Neuronal stem cell (in vitro differentiated cells): ENCODE results near the gene THADA.
A peak's percentile ranks its signal among the peaks of the same experiment; 100 is the strongest.

Experiments used
- DNase-seq: peaks from one replicate; pipeline ENCODE4 v3.0.0-alpha.2; 2013; ENCODE audit warnings: low spot score
- H2AFZ ChIP-seq: one replicate; pipeline ENCODE4 v1.6.1; 2013; ENCODE audit warnings: mild to moderate bottlenecking, low read length, inconsistent platforms
- H2AK5ac ChIP-seq: 2 replicates; pipeline ENCODE4 v1.6.1; 2013; ENCODE audit warnings: low read depth, mild to moderate bottlenecking, inconsistent platforms, low read length, moderate library complexity, mixed read lengths
- H2BK120ac ChIP-seq: 2 replicates; pipeline ENCODE4 v1.6.1; 2013; ENCODE audit warnings: low read depth, mild to moderate bottlenecking, inconsistent platforms, low read length, moderate library complexity, mixed read lengths
- H2BK12ac ChIP-seq: one replicate; pipeline ENCODE4 v1.6.1; 2013; ENCODE audit warnings: low read length, inconsistent platforms
- H2BK15ac ChIP-seq: 2 replicates; pipeline ENCODE4 v1.6.1; 2013; ENCODE audit warnings: mild to moderate bottlenecking, low read length, inconsistent platforms, mixed read lengths
- H2BK5ac ChIP-seq: one replicate; pipeline ENCODE4 v1.6.1; 2013; ENCODE audit warnings: inconsistent platforms, mild to moderate bottlenecking, low read length, moderate library complexity
- H3K14ac ChIP-seq: one replicate; pipeline ENCODE4 v1.6.1; 2013; ENCODE audit warnings: low read length, inconsistent platforms
- H3K18ac ChIP-seq: 2 replicates; pipeline ENCODE4 v1.6.1; 2013; ENCODE audit warnings: low read length, inconsistent platforms
- H3K23ac ChIP-seq: 2 replicates; pipeline ENCODE4 v1.6.1; 2013; ENCODE audit warnings: low read depth, mild to moderate bottlenecking, mixed read lengths, low read length, inconsistent platforms; ENCODE audit not compliant: poor library complexity
- H3K27ac ChIP-seq: replicated peaks from 3 replicates; pipeline ENCODE4 v1.5.1; 2013; ENCODE audit warnings: low read length, inconsistent platforms
- H3K27me3 ChIP-seq, 3 experiments: 2 replicates each; pipeline ENCODE4 v1.6.1; 2013; ENCODE audit warnings: low read length in 3 of 3, mild to moderate bottlenecking in 2 of 3, inconsistent platforms in 1 of 3, low read depth in 1 of 3, mixed read lengths in 1 of 3, moderate library complexity in 1 of 3; ENCODE audit not compliant: control insufficient read depth in 3 of 3, insufficient read depth in 3 of 3
- H3K36me3 ChIP-seq, 2 donors: replicated peaks in 1 of 2; 2 replicates each; pipeline ENCODE4 v1.6.1; 2013; ENCODE audit warnings: low read length in 2 of 2; ENCODE audit not compliant: control insufficient read depth in 2 of 2, insufficient read depth in 2 of 2
- H3K4ac ChIP-seq: 2 replicates; pipeline ENCODE4 v1.6.1; 2013; ENCODE audit warnings: inconsistent platforms, mild to moderate bottlenecking, low read length, moderate library complexity
- H3K4me1 ChIP-seq, 2 donors: 1 replicate in 1 of 2; 2 replicates in 1 of 2; pipeline ENCODE4 v1.6.1; 2013; ENCODE audit warnings: low read length in 2 of 2, low read depth in 1 of 2; ENCODE audit not compliant: control insufficient read depth in 2 of 2, insufficient read depth in 1 of 2
- H3K4me2 ChIP-seq: one replicate; pipeline ENCODE4 v1.6.1; 2013; ENCODE audit warnings: mild to moderate bottlenecking, low read length, inconsistent platforms; ENCODE audit not compliant: insufficient read depth, poor library complexity, severe bottlenecking
- H3K4me3 ChIP-seq, 2 donors: 2 replicates each; pipeline ENCODE4 v1.5.1; 2013; ENCODE audit warnings: low read length in 2 of 2, mild to moderate bottlenecking in 2 of 2, inconsistent platforms in 1 of 2, moderate library complexity in 1 of 2
- H3K79me1 ChIP-seq: one replicate; pipeline ENCODE4 v1.6.1; 2013; ENCODE audit warnings: low read depth, mild to moderate bottlenecking, inconsistent platforms, low read length, moderate library complexity
- H3K9ac ChIP-seq: one replicate; pipeline ENCODE4 v1.6.1; 2013; ENCODE audit warnings: mild to moderate bottlenecking, low read depth, low read length, inconsistent platforms; ENCODE audit not compliant: poor library complexity
- H3K9me3 ChIP-seq, 2 donors: replicated peaks in 1 of 2; 2 replicates each; pipeline versions ENCODE3 to v1.6.1; 2013; ENCODE audit warnings: low read length in 2 of 2, mild to moderate bottlenecking in 2 of 2, inconsistent platforms in 1 of 2, low read depth in 1 of 2, mixed read lengths in 1 of 2, moderate library complexity in 1 of 2; ENCODE audit not compliant: control insufficient read depth in 2 of 2, insufficient read depth in 1 of 2
- H4K8ac ChIP-seq: one replicate; pipeline ENCODE4 v1.6.1; 2013; ENCODE audit warnings: low read depth, mild to moderate bottlenecking, inconsistent platforms, low read length, moderate library complexity
- H4K91ac ChIP-seq: one replicate; pipeline ENCODE4 v1.6.1; 2013; ENCODE audit warnings: low read length, low read depth, mild to moderate bottlenecking, inconsistent platforms; ENCODE audit not compliant: poor library complexity
- WGBS, 2 donors: extraction: QIAGEN DNeasy Blood & Tissue Kit; methylation state at CpG; one replicate each; pipeline ENCODE4 v1.1.7; 2013; ENCODE audit warnings: missing lambda C conversion rate in 2 of 2, mixed read lengths in 1 of 2; ENCODE audit not compliant: insufficient read length in 2 of 2, insufficient replicate concordance in 1 of 2; ENCODE audit errors: extremely low coverage in 2 of 2; 5-methylcytosine and 5-hydroxymethylcytosine counted together

THADA gene

DNA sequence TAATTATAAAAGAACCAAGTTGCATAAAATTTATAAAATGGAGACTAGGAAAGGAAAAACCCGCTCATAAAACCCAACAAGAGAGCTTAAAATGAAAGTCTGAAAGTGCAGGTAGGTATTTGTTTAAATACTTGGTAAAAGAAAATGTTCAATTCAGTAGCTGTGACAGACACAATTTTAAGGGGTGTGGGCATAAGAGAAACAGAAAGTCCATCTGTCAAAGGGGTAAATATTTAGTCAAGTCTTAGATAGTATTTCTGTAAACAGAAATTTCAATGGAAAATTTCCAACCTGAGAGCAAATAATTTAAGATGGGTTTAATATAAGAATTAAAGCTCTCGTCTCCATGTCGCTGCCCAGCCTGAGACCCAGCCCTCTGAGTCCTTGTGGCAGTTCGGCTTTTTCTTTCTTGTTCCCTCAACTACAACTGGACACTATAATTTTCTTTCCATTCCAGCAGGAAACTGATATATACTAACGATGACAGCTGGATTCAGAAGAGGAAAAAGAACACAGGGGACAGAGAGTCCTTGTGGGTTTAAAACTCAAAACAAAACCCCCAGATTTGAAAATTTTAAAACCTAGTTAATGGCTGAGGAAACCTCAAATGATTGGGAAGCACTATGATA is 281.4 kb downstream of the THADA start:
- Histone ChIP-seq H3K9ac (no peak overlapping the region), H3K36me3 (no peaks in the 10 kb centered on the region), H2BK15ac (no peak overlapping the region), H4K8ac (no peak overlapping the region), H3K4me3 (no peak overlapping the region), H2BK12ac (no peak overlapping the region), H3K27ac (no peak overlapping the region), H3K9me3 (no peaks in the 10 kb centered on the region), H3K27me3 (no peaks in the 10 kb centered on the region), H2AK5ac (no peak overlapping the region), H3K14ac (no peak overlapping the region), H3K4me1 (no peaks in the 10 kb centered on the region), H2BK120ac (no peak overlapping the region), H2BK5ac (no peak overlapping the region), H4K91ac (no peak overlapping the region), H3K4me2 (no peak overlapping the region), H3K4ac (no peak overlapping the region), H2AFZ (no peak overlapping the region), H3K23ac (no peak overlapping the region), H3K18ac (no peak overlapping the region), H3K79me1 (no peaks in the 10 kb centered on the region)
- WGBS, 2 donors, result no CpG with 5 or more reads among the region's 5 CpGs
- DNase-seq, result no peak

- Histone ChIP-seq H2BK12ac (no peak overlapping the region), H3K18ac (peak overlapping the region; percentile 44), H2BK120ac (no peak overlapping the region), H3K27ac (no peak overlapping the region), H3K4me2 (no peak overlapping the region), H3K9me3 (no peaks in the 10 kb centered on the region), H3K4ac (no peak overlapping the region), H3K36me3 (no peaks in the 10 kb centered on the region), H2AK5ac (no peak overlapping the region), H3K23ac (no peak overlapping the region), H4K91ac (no peak overlapping the region), H3K9ac (no peak overlapping the region), H3K4me3 (no peak overlapping the region), H3K27me3 (no peaks in the 10 kb centered on the region), H4K8ac (no peak overlapping the region), H2BK15ac (no peak overlapping the region), H3K4me1 (no peaks in the 10 kb centered on the region), H2AFZ (no peak overlapping the region), H3K79me1 (no peaks in the 10 kb centered on the region), H3K14ac (no peak overlapping the region), H2BK5ac (no peak overlapping the region)
- no CpG with 5 or more reads among the region's 6 CpGs for WGBS, 2 donors
- no peak for DNase-seq
These were observed 282.2 kb downstream of the THADA start for GRCh38 chr2:43313642-43314017.

GRCh38 chr2:43312755-43313641 is 282.8 kb downstream of the THADA start:
- H4K8ac ChIP-seq, result no peak overlapping the region
- no peak overlapping the region for H3K18ac ChIP-seq
- H3K4ac ChIP-seq, result no peak overlapping the region
- no peak overlapping the region for H2BK5ac ChIP-seq
- no peak overlapping the region for H2BK120ac ChIP-seq
- no peak overlapping the region for H3K27ac ChIP-seq
- H3K36me3 ChIP-seq, result no peaks in the 10 kb centered on the region
- no peak overlapping the region for H3K4me2 ChIP-seq
- H2AFZ ChIP-seq, result no peak overlapping the region
- no peak overlapping the region for H2AK5ac ChIP-seq
- H4K91ac ChIP-seq, result no peak overlapping the region
- no peak overlapping the region for H3K14ac ChIP-seq
- H3K9me3 ChIP-seq, result no peaks in the 10 kb centered on the region
- no peak for DNase-seq
- no peak overlapping the region for H3K4me3 ChIP-seq
- no CpG with 5 or more reads among the region's 7 CpGs for WGBS, 2 donors
- H2BK12ac ChIP-seq, result no peak overlapping the region
- no peaks in the 10 kb centered on the region for H3K27me3 ChIP-seq
- H3K23ac ChIP-seq, result no peak overlapping the region
- no peaks in the 10 kb centered on the region for H3K79me1 ChIP-seq
- H3K4me1 ChIP-seq, result no peaks in the 10 kb centered on the region
- H3K9ac ChIP-seq, result no peak overlapping the region
- no peak overlapping the region for H2BK15ac ChIP-seq

GRCh38 chr2:43311276-43311675 is 284.6 kb downstream of the THADA start:
- Histone ChIP-seq H4K8ac (no peak overlapping the region), H3K4ac (no peak overlapping the region), H3K4me1 (no peaks in the 10 kb centered on the region), H3K18ac (no peak overlapping the region), H2BK15ac (no peak overlapping the region), H4K91ac (no peak overlapping the region), H3K4me3 (no peak overlapping the region), H3K23ac (no peak overlapping the region), H3K27ac (no peak overlapping the region), H3K9me3 (peaks cover 0 to 4% of the 10 kb centered on the region in 2 donors), H2BK5ac (no peak overlapping the region), H3K27me3 (no peaks in the 10 kb centered on the region), H3K36me3 (no peaks in the 10 kb centered on the region), H2AFZ (no peak overlapping the region), H3K14ac (no peak overlapping the region), H3K79me1 (no peaks in the 10 kb centered on the region), H2BK120ac (no peak overlapping the region), H2BK12ac (no peak overlapping the region), H3K9ac (no peak overlapping the region), H3K4me2 (no peak overlapping the region), H2AK5ac (no peak overlapping the region)
- DNase-seq, result no peak
